ENCODE data around the gene PKNOX2.
A peak's percentile ranks its signal among the peaks of the same experiment; 100 is the strongest.

Gene PKNOX2

GRCh38 chr11:125441648-125442410 lies 277.3 kb downstream of the PKNOX2 start:
- in situ Hi-C loops (cut with HindIII; ENCODE audit: low pct_unique_long_range_greater_than_20kb, low sequenced_read_pairs) = no loop called here
- no peak for TF ChIP-seq JUND (IDR thresholded peaks at IDR 0.05; ENCODE audit: low read depth)
- no peak for DNase-seq (ENCODE audit: low read depth in 1 of 2, low spot score in 1 of 2)

- no peak for DNase-seq (ENCODE audit: low read depth in 1 of 2, low spot score in 1 of 2)
- TF ChIP-seq JUND (IDR thresholded peaks at IDR 0.05; ENCODE audit: low read depth) = no peak
- in situ Hi-C loops (cut with HindIII; ENCODE audit: low pct_unique_long_range_greater_than_20kb, low sequenced_read_pairs) = no loop called here
Observed at GRCh38 chr11:125442946-125443345, 278.4 kb downstream of the PKNOX2 start.

GRCh38 chr11:125443767-125444311 lies 279.3 kb downstream of the PKNOX2 start:
- in situ Hi-C loops (cut with HindIII; ENCODE audit: low pct_unique_long_range_greater_than_20kb, low sequenced_read_pairs) = no loop called here

GRCh38 chr11:125445731-125446130 lies 281.2 kb downstream of the PKNOX2 start:
- in situ Hi-C loops (cut with HindIII; ENCODE audit: low pct_unique_long_range_greater_than_20kb, low sequenced_read_pairs) = no loop called here
- TF ChIP-seq JUND (IDR thresholded peaks at IDR 0.05; ENCODE audit: low read depth) = no peak
- no peak for DNase-seq (ENCODE audit: low read depth in 1 of 2, low spot score in 1 of 2)

More at GRCh38 chr11:125443767-125444311, 279.3 kb downstream of the PKNOX2 start:
- no peak for TF ChIP-seq JUND (IDR thresholded peaks at IDR 0.05; ENCODE audit: low read depth)
- DNase-seq (ENCODE audit: low read depth in 1 of 2, low spot score in 1 of 2) = no peak

- no peak for DNase-seq (ENCODE audit: low read depth in 1 of 2, low spot score in 1 of 2)
- TF ChIP-seq JUND (IDR thresholded peaks at IDR 0.05; ENCODE audit: low read depth) = no peak
- in situ Hi-C loops (cut with HindIII; ENCODE audit: low pct_unique_long_range_greater_than_20kb, low sequenced_read_pairs) = no loop called here
Observed at GRCh38 chr11:125446279-125446678, 281.7 kb downstream of the PKNOX2 start.

- in situ Hi-C loops (cut with HindIII; ENCODE audit: low pct_unique_long_range_greater_than_20kb, low sequenced_read_pairs) = no loop called here
- TF ChIP-seq JUND (IDR thresholded peaks at IDR 0.05; ENCODE audit: low read depth) = no peak
- DNase-seq (ENCODE audit: low read depth in 1 of 2, low spot score in 1 of 2) = no peak
Observed at GRCh38 chr11:125447721-125448120, 283.2 kb downstream of the PKNOX2 start.

- DNase-seq (ENCODE audit: low read depth in 1 of 2, low spot score in 1 of 2) = no peak
- in situ Hi-C loops (cut with HindIII; ENCODE audit: low pct_unique_long_range_greater_than_20kb, low sequenced_read_pairs) = no loop called here
- no peak for TF ChIP-seq JUND (IDR thresholded peaks at IDR 0.05; ENCODE audit: low read depth)
Observed at GRCh38 chr11:125448136-125448535, 283.6 kb downstream of the PKNOX2 start.

GRCh38 chr11:125449565-125449964 lies 285.0 kb downstream of the PKNOX2 start:
- in situ Hi-C loops (cut with HindIII; ENCODE audit: low pct_unique_long_range_greater_than_20kb, low sequenced_read_pairs) = no loop called here
- TF ChIP-seq JUND (IDR thresholded peaks at IDR 0.05; ENCODE audit: low read depth) = no peak
- DNase-seq (ENCODE audit: low read depth in 1 of 2, low spot score in 1 of 2) = no peak

GRCh38 chr11:125451400-125452124 lies 287.0 kb downstream of the PKNOX2 start:
- no peak for TF ChIP-seq JUND (IDR thresholded peaks at IDR 0.05; ENCODE audit: low read depth)
- DNase-seq (ENCODE audit: low read depth in 1 of 2, low spot score in 1 of 2) = peak in 1 of 2 experiments; percentile 42
- in situ Hi-C loops (cut with HindIII; ENCODE audit: low pct_unique_long_range_greater_than_20kb, low sequenced_read_pairs) = no loop called here

GRCh38 chr11:125452125-125452470 lies 287.5 kb downstream of the PKNOX2 start:
- in situ Hi-C loops (cut with HindIII; ENCODE audit: low pct_unique_long_range_greater_than_20kb, low sequenced_read_pairs) = no loop called here
- no peak for DNase-seq (ENCODE audit: low read depth in 1 of 2, low spot score in 1 of 2)
- TF ChIP-seq JUND (IDR thresholded peaks at IDR 0.05; ENCODE audit: low read depth) = no peak

GRCh38 chr11:125454047-125454446 lies 289.5 kb downstream of the PKNOX2 start:
- DNase-seq (ENCODE audit: low read depth in 1 of 2, low spot score in 1 of 2) = no peak
- no peak for TF ChIP-seq JUND (IDR thresholded peaks at IDR 0.05; ENCODE audit: low read depth)
- in situ Hi-C loops (cut with HindIII; ENCODE audit: low pct_unique_long_range_greater_than_20kb, low sequenced_read_pairs) = no loop called here

- in situ Hi-C loops (cut with HindIII; ENCODE audit: low pct_unique_long_range_greater_than_20kb, low sequenced_read_pairs) = no loop called here
- TF ChIP-seq JUND (IDR thresholded peaks at IDR 0.05; ENCODE audit: low read depth) = no peak
- DNase-seq (ENCODE audit: low read depth in 1 of 2, low spot score in 1 of 2) = no peak
Observed at GRCh38 chr11:125455851-125456250, 291.3 kb downstream of the PKNOX2 start.

GRCh38 chr11:125457814-125458343 lies 293.3 kb downstream of the PKNOX2 start:
- in situ Hi-C loops (cut with HindIII; ENCODE audit: low pct_unique_long_range_greater_than_20kb, low sequenced_read_pairs) = no loop called here
- no peak for TF ChIP-seq JUND (IDR thresholded peaks at IDR 0.05; ENCODE audit: low read depth)
- no peak for DNase-seq (ENCODE audit: low read depth in 1 of 2, low spot score in 1 of 2)
